ENCODE data around the gene CPVL.

DNA sequence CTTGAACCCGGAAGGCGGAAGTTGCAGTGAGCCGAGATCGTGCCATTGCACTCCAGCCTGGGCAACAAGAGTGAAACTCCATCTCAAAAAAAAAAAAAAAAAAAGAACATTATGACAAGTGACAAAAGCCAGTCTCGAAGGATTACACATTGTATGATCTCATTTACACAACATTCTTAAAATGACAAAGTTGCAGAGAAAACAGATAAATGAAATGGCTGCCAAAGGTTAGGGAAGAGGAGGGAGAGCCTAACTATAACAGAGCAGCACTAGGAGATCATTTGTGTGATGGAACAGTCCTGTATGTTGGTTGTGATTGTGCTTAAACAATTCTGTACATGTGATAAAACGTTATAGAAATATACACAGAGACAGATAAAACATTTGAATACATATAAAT, 16.2 kb upstream of the CPVL start:
- TF ChIP-seq ZNF274 (IDR thresholded peaks at IDR 0.05; ENCODE audit: low read depth, low read length) (no peak), YY1 (IDR thresholded peaks at IDR 0.05; ENCODE audit: insufficient read depth, insufficient read length) (no peak)
